Activated CD4-positive, alpha-beta T cell treated with anti-CD3 and anti-CD28 coated beads, Interleukin-2, amount 50 U/mL, for 16 hours (primary cell): ENCODE results near the gene SEMA3B.
"Not testable (repeated sequence)": the region's sequence is repeated elsewhere in the genome, so short reads cannot be mapped to it uniquely, and the experiment has no call there.

Experiments
- DNase-seq: peaks from one replicate; pipeline ENCODE4 v3.0.0-alpha.2; 2020

Gene SEMA3B

GRCh38 chr3:50274371-50275104 lies 5.6 kb downstream of the SEMA3B start:
- peak; percentile 80 for DNase-seq

DNA sequence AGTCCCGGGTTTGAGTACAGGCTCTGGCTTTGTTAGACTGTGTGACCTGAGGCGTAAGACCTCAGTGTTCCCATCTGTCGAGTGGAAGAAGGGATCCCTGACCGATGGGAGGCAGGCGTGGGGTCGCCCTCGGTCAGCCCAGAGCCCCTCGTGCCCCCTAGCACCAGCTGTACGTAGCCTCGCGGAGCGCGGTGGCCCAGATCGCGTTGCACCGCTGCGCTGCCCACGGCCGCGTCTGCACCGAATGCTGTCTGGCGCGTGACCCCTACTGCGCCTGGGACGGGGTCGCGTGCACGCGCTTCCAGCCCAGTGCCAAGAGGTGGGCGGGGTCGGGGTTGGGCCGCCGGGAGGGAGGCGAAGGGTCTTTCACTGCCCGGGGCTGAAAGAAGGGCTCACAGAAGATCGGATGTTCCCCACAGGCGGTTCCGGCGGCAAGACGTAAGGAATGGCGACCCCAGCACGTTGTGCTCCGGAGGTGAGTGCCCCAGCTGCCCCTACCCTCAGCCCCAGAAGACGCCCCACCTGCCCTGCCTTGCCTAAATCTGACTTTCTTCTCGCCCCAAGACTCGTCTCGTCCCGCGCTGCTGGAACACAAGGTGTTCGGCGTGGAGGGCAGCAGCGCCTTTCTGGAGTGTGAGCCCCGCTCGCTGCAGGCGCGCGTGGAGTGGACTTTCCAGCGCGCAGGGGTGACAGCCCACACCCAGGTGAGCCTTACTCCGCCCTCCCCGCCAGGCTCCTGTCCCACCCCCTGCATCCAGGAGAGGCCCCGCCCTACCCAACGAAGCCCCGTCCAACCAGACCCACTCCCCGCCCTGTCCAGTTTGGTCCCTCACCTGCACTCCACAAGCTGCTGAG lies 6.4 kb downstream of the SEMA3B start:
- DNase-seq, result no peak

DNA sequence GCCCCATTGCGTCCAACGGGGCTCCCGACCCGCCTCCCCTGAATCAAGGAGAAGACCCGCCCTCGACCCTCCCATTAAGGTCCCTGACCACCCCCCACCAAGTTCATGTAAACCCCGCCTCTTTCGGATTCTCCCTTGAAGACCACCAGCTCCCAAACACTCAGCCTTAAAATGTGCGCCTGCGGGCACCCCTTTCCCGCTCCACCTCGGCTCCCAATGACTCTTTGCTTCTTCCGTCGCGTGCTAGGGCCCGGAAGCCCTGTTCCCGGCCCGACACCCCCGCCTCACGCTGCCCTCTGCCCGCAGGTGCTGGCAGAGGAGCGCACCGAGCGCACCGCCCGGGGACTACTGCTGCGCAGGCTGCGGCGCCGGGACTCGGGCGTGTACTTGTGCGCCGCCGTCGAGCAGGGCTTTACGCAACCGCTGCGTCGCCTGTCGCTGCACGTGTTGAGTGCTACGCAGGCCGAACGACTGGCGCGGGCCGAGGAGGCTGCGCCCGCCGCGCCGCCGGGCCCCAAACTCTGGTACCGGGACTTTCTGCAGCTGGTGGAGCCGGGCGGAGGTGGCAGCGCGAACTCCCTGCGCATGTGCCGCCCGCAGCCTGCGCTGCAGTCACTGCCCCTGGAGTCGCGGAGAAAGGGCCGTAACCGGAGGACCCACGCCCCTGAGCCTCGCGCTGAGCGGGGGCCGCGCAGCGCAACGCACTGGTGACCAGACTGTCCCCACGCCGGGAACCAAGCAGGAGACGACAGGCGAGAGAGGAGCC lies 7.2 kb downstream of the SEMA3B start:
- DNase-seq, result peak; percentile 42

DNA sequence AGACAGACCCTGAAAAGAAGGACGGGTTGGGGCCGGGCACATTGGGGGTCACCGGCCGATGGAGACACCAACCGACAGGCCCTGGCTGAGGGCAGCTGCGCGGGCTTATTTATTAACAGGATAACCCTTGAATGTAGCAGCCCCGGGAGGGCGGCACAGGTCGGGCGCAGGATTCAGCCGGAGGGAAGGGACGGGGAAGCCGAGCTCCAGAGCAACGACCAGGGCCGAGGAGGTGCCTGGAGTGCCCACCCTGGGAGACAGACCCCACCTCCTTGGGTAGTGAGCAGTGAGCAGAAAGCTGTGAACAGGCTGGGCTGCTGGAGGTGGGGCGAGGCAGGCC lies 7.8 kb downstream of the SEMA3B start:
- DNase-seq, result no peak

- no peak for DNase-seq
These were observed 9.4 kb downstream of the SEMA3B start for GRCh38 chr3:50278123-50278879.

DNA sequence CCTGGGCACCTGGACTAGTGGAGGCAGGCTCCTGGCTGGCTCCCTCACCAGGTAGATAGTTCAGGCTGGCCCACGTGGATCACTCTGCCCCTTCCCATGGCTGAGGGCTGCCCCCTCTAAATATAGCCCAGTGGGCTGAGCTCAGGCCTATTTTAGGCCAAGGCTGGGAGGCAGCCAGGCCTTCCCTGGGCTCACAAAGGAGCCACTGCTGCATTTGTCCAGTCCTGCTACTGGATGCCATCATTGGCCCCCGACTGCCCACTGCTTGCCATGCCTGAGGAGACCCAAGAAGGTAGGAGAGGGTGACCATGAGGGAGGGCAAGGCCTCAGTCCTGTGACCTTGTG lies 9.9 kb downstream of the SEMA3B start, which contains the start of gene LSMEM2:
Gene LSMEM2 (plus strand): TSS at position 208 of the 345 bp plus-strand sequence. CDS start 27 bp downstream, at position 235.
- no peak for DNase-seq

- no peak for DNase-seq
These were observed 10.5 kb downstream of the SEMA3B start for GRCh38 chr3:50279255-50280016.

GRCh38 chr3:50284121-50284520 lies 15.2 kb downstream of the SEMA3B start:
- not testable (repeated sequence) for DNase-seq

DNA sequence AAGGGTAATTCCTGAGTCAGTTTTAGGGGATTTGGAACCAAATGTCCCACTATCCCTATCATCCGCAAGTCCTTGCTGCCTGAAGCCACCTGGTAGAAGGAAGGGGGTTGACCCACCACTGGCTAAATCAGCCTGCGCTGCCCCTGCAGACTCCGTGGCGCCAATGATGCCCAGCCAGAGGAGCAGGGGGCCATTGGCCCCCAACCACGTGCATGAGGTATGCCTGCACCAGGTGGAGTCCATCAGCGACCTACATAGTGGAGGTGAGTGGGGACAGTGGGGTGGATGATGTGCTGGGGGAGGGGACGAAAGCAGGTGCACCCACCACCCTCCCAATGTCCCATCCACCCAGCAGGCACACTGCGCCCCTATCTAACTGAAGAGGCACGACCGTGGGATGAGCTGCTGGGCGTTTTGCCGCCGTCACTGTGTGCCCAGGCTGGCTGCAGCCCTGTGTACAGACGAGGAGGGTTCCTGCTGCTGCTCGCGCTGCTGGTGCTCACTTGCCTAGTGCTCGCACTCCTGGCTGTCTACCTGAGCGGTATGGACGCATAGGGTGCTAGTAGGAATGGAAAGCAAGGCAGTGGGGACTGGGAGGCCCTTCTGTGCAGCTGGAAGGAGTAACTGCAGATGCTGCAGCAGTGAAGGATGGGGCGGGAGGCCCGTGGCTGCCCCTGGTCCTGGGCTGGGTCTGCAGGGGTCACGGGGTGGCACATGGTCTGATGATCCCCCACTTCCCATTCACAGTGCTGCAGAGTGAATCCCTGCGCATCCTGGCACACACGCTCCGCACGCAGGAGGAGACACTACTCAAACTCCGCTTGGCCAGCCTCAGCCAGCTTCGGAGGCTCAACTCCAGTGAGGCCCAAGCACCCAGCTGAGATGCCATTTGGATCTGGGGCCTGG lies 17.6 kb downstream of the SEMA3B start:
- no peak for DNase-seq

GRCh38 chr3:50287262-50287661 lies 18.3 kb downstream of the SEMA3B start:
- no peak for DNase-seq

GRCh38 chr3:50288387-50289007 lies 19.6 kb downstream of the SEMA3B start:
- no peak for DNase-seq

- no peak for DNase-seq
These were observed 20.2 kb downstream of the SEMA3B start for GRCh38 chr3:50289130-50289529.

DNA sequence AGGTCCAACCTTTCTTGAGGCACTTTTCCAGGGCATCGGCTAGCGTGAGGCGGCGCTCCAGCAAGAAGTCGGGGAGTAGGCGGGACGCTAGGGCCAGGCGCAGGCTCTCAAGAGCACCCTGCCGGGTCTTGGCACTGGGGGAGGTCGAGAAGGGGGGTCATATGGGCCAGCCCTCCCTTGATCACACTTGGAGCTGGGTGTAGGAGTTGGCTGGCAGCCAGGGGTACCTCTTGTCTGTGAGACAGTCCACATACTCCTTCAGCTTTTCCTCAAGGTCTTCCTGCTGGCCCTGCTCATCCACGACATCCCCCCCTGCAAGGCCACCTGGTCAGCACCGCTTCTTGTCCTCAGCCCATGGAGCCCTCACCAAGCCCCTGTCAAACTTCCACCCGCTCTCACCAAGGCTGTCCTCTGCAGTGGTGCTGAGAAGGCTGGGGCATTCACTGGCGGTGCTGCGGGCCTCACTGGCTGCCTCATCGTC lies 21.3 kb downstream of the SEMA3B start:
- DNase-seq, result no peak

GRCh38 chr3:50292159-50293078 lies 23.5 kb downstream of the SEMA3B start, which contains the start of gene IFRD2:
TSS of gene IFRD2 (minus strand) at chr3:50292429. CDS start at chr3:50292274, 155 bp downstream.
- peak; percentile 98 for DNase-seq

DNA sequence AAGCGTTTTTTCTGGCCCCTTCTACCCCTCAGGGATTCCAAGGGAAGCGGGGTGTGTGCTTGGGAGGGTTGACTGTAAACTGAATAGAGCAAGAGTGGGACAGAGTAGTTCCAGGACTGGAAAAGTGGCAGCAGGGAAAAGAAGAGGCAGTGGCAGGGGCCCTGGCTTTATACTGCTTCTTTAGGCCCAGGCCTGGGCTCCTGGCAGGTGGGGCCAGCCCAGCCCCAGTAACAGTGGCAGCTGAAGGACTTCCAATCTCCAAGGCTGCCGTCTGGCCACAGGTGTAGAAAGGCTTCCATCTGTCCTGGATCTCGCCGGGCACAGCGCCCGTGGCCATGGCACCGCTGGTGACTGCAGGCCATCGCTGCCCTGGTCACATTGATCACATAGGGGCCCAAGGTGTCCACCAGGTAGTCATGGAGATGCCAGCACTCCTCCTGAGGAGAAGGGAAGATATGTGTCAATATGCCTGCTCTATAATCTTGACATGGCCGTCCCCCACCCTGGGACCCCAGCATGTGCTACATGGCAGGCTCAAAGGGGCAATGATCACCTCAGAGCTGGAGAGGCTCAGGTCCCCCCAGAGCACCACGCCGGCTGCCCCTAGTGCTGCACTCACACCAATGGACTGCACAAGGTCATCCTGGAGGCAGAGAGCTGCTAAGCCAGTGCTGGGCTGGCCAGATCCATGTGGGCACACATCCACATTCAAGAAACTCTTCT lies 24.3 kb downstream of the SEMA3B start:
- no peak for DNase-seq

- DNase-seq, result no peak
These were observed 25.1 kb downstream of the SEMA3B start for GRCh38 chr3:50294089-50294488.

DNA sequence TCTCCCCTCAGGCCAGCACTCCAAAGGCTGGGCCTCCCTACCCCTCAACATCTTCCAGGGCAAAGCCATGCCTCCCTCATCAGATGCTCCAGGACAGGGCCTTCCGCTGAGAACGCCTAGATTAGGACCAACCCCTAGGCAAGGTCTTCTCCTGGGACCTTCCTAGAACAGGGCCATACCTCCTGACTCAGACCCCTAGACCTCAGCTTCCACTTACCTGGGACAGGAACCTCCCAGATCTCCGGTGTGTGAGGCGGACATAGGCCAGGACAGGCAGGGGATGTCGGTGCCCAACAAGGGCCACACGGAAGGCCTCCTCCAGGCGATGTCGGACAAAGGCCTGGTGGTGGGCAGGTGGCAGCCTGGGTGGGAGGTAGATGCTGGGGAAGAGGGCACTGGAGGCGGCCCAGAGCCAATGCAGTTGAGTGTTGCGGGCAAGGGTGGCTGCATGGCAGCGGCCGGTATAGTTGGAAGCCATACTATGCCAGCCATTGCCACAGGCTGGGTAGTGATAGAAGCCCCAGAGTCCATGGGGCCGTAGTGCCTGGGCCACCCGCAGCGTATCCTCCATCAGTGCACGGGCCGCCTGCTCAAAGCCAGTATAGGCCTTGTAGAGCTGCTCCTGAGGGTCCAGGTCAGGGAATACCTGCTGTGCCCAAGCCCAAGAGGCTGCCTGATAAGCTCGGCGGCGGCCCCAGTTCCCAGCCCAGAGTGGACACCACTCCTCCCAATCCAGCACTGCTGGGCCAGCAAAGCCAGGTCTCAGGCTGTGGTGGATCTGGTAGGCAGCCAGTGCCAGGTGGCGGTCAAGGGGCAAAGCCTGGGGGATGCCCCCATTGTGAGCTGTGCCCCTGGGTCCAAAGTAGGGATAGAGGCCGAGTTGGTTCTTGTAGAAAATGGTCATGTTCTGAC lies 25.8 kb downstream of the SEMA3B start:
- DNase-seq, result no peak
